HFFc6 (cell line): ENCODE data around the gene DNLZ. TPM values are rescaled to one million over a fixed set of nuclear protein-coding genes. Genes with fewer than 3 reads are reported as not detected.
A peak's percentile ranks its signal among the peaks of the same experiment; 100 is the strongest.

Experiments used
- DNase-seq: peaks from one replicate; pipeline ENCODE4 v3.0.0-alpha.2; 2018
- H3K27ac Mint-ChIP-seq: 2 replicates; pipeline ENCODE4 v1.8.0; 2020; ENCODE audit warnings: mild to moderate bottlenecking, mixed read lengths
- H3K27me3 Mint-ChIP-seq: 2 replicates; pipeline ENCODE4 v1.8.0; 2021; ENCODE audit warnings: mild to moderate bottlenecking, moderate library complexity, mixed read lengths; ENCODE audit not compliant: insufficient read depth
- H3K36me3 Mint-ChIP-seq: 2 replicates; pipeline ENCODE4 v1.8.0; 2021; ENCODE audit warnings: low read depth, mixed read lengths
- H3K4me1 Mint-ChIP-seq: 2 replicates; pipeline ENCODE4 v1.8.0; 2020; ENCODE audit warnings: low read depth, mixed read lengths
- H3K4me3 Mint-ChIP-seq: 2 replicates; pipeline ENCODE4 v1.8.0; 2020; ENCODE audit warnings: mild to moderate bottlenecking, moderate library complexity, mixed read lengths
- H3K9me3 Mint-ChIP-seq: 2 replicates; pipeline ENCODE4 v1.8.0; 2020; ENCODE audit warnings: mild to moderate bottlenecking, mixed read lengths
- total RNA-seq, 6 experiments: library from RNA; stranded (reverse); fragmentation: NEBNext Ultra II Directional; extraction: Animal tissue kit (Norgen Biotek cat#: 25700); gene quantifications; 2 replicates in 1 of 6; 3 replicates in 5 of 6; pipeline ENCODE4 v1.2.3, GENCODE V29; 2021
- TF ChIP-seq, protein P1 (sequence below): fragments of 200-600 bp; sonication (generic); IDR thresholded peaks from 2 replicates; pipeline ENCODE4 v1.5.0; 2021; ENCODE audit warnings: antibody characterized with exemption, mild to moderate bottlenecking

Gene DNLZ
- total RNA-seq, 6 experiments from 2014 or later = 28.5 to 33.3 (median 30.4) TPM

DNA sequence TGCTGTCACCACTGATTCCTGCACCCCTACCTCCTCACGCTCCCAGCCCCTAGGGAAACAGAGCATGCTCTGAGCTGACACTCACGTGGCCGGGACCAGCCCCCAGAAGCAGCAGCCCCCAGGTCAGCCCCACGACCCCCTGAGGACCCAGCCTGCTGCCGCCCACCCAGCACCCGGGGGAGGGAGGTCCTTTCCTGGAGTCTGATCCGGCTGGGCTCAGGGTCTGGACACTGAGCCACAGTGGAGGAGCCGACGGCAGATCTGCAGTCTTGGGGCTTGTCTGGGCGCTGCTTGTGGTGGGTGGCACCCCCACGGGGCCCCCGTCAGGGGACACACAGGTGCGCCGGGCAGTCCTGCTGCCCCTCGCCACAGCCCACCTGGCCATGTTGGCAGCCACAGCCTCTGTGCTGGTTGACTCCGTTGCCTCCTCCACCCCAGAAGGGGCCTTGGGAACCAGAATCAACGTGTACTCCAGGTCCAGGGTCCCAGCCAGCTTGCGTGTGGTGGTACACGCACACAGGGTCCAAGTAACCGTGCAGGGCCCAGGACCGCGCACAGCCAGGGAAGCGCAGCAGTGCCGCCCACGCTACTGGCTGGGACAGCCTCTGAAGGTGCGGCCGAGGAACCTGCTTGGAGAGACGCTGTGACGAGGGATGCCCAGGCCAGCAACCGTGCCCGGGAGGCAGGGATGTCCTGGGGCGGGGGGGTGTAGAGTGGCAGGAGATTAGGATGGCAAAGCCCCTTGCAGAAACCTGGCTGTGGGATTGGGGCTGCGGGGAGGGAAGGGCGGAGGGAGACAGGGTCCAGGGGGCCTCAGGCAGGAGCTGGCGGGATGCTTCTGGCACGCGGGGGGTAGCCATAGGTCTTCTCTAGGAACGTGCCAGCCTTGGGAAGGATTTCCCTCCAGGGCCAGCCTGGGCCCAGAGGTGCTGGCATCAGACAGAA, 3.5 kb downstream of the DNLZ start:
- H3K27ac Mint-ChIP-seq = peak overlapping the region; percentile 85
- TF ChIP-seq, protein P1, sequence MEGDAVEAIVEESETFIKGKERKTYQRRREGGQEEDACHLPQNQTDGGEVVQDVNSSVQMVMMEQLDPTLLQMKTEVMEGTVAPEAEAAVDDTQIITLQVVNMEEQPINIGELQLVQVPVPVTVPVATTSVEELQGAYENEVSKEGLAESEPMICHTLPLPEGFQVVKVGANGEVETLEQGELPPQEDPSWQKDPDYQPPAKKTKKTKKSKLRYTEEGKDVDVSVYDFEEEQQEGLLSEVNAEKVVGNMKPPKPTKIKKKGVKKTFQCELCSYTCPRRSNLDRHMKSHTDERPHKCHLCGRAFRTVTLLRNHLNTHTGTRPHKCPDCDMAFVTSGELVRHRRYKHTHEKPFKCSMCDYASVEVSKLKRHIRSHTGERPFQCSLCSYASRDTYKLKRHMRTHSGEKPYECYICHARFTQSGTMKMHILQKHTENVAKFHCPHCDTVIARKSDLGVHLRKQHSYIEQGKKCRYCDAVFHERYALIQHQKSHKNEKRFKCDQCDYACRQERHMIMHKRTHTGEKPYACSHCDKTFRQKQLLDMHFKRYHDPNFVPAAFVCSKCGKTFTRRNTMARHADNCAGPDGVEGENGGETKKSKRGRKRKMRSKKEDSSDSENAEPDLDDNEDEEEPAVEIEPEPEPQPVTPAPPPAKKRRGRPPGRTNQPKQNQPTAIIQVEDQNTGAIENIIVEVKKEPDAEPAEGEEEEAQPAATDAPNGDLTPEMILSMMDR = no peak
- H3K4me1 Mint-ChIP-seq = peaks cover 23% of the 10 kb centered on the region
- H3K4me3 Mint-ChIP-seq = no peak overlapping the region; the same call in 1 of the 2 replicates
- no peak for DNase-seq
- peaks cover 24% of the 10 kb centered on the region for H3K27me3 Mint-ChIP-seq
- H3K9me3 Mint-ChIP-seq = no peaks in the 10 kb centered on the region
- H3K36me3 Mint-ChIP-seq = no peaks in the 10 kb centered on the region

DNA sequence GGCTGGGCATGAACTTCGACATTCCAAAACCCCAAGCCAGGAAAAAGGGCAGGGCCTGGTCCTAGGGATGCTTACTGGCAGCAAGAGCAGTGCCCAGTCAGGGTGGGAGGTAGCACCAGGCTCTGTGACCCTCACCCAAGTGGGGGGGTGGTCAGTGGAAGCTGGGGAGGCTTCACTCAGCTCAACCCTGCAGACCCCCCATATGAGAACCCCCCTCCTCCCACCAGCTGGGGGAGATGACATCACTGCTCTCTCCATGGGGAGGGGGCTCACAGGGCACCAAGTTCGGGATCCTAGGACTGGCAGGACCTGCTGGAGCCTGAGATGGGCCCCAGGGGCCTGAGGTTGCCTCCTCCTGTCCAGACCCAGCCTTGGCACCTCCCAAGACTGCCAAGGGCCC, 4.7 kb downstream of the DNLZ start:
- peaks cover 30% of the 10 kb centered on the region for H3K4me1 Mint-ChIP-seq
- H3K36me3 Mint-ChIP-seq = no peaks in the 10 kb centered on the region
- TF ChIP-seq, protein P1 = no peak
- no peak for DNase-seq
- no peaks in the 10 kb centered on the region for H3K9me3 Mint-ChIP-seq
- H3K27ac Mint-ChIP-seq = 0 out of 2 replicates have a peak overlapping the region, but pooled peaks have one; percentile 16
- no peak overlapping the region for H3K4me3 Mint-ChIP-seq
- H3K27me3 Mint-ChIP-seq = peaks cover 26% of the 10 kb centered on the region

DNA sequence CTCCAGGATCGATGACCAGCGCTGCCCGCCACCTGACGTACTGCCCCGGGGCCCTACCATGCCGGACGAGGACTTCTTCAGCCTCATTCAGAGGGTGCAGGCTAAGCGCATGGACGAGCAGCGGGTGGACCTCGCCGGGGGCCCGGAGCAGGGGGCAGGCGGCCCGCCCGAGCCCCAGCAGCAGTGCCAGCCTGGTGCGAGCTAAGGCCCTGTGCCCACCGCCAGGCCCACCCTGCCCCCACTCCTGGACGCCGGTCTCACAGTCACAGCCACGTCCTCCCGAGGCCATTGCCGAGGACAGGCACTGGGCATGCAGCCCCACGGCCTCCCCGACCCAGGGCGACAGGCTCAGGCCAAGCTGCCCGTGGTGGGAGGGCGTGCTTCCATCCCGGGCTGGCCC, 5.5 kb downstream of the DNLZ start:
- Mint-ChIP-seq H3K4me3 (no peak overlapping the region), H3K27me3 (peaks cover 26% of the 10 kb centered on the region), H3K36me3 (no peaks in the 10 kb centered on the region), H3K9me3 (no peaks in the 10 kb centered on the region), H3K4me1 (peaks cover 30% of the 10 kb centered on the region), H3K27ac (no peak overlapping the region)
- TF ChIP-seq, protein P1 = no peak
- no peak for DNase-seq

DNA sequence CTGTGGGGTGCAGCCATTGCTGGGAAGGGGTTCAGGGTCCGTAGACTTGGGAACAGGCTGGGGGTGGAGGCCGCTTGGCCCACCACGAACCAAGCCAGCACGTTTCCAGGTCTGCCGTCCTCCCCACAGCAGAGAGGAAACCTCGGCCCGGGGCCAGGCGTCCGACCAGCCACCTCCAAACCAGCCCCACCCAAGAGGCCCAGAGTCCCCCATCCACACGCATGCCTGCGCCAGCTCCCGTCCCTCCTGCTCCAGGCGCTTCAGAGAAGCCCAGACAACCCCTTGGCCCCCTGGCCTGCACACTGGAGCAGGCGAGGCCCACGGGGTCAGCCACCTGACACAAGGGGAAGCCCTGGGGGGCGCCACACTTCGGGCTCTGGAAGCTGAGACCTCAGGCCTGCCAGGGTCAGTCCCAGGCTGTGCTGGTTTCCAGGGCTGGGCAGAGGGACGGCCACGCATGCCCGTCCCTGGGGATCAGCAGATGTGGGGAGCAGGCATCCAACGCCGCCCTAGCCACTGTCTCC, 6.3 kb downstream of the DNLZ start:
- TF ChIP-seq, protein P1 = no peak
- no peaks in the 10 kb centered on the region for H3K36me3 Mint-ChIP-seq
- no peak for DNase-seq
- H3K27me3 Mint-ChIP-seq = peaks cover 22% of the 10 kb centered on the region
- no peak overlapping the region for H3K27ac Mint-ChIP-seq
- H3K4me3 Mint-ChIP-seq = no peak overlapping the region
- peaks cover 23% of the 10 kb centered on the region for H3K4me1 Mint-ChIP-seq
- no peaks in the 10 kb centered on the region for H3K9me3 Mint-ChIP-seq

DNA sequence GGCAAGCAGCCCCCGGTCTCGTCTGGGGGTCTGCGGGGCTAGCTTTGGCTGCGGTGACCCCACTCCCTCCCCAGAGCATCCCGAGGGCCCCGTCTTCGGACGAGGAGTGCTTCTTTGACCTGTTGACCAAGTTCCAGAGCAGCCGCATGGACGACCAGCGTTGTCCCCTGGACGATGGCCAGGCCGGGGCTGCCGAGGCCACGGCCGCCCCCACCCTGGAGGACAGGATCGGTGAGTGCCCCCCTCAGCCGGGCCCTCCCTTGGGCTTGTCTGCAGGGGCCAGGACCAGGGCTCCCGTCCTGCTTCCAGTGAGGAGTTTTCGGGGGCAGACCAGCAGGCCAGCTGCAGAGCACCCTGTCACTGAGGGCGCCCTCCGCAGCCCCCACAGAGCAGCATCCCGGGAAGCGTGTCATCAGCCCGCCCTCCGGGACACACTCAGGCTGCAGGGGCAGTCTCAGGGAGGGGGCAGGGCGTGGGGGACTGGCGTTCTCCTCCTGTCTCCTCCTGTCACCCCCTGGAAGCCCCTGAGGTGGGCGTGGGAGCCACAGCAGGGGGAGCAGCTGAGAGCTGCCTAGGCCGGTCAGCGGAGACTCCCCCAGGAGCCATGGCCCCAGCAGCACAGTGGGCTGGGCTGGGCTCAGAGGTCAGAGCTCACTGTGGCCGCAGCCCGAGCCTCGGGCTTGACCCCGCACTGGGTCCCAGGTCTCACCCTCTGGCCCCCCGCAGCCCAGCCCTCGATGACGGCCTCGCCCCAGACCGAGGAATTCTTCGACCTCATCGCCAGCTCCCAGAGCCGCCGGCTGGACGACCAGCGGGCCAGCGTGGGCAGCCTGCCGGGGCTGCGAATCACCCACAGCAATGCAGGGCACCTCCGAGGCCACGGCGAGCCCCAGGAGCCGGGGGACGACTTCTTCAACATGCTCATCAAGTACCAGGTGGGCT, 7.7 kb downstream of the DNLZ start:
- H3K36me3 Mint-ChIP-seq = no peaks in the 10 kb centered on the region
- no peaks in the 10 kb centered on the region for H3K9me3 Mint-ChIP-seq
- DNase-seq = no peak
- H3K27me3 Mint-ChIP-seq = peaks cover 14% of the 10 kb centered on the region
- no peak overlapping the region for H3K27ac Mint-ChIP-seq
- H3K4me3 Mint-ChIP-seq = no peak overlapping the region
- H3K4me1 Mint-ChIP-seq = peaks cover 12% of the 10 kb centered on the region
- TF ChIP-seq, protein P1 = no peak
